ENCODE measurements around the gene CNTN1. TPM values are rescaled to one million over a fixed set of nuclear protein-coding genes. Genes with fewer than 3 reads are reported as not detected.

Gene CNTN1
- total and polyA plus RNA-seq, 2 of the 4 experiments (the other 2 are of a cell fraction) = 0.10 to 0.18 TPM

GRCh38 chr12:41096797-41097196 lies 404.6 kb downstream of the CNTN1 start:
- BruUV-seq (replicated peaks) = no TSS peak
- no peak overlapping the region for H2AFZ ChIP-seq (replicated peaks; ENCODE audit: low read length, poor library complexity)
- no peaks in the 10 kb centered on the region for H3K36me3 ChIP-seq (ENCODE audit: control insufficient read depth, insufficient read depth, low read length)
- H2AK9ac ChIP-seq (replicated peaks; ENCODE audit: low read depth, low read length, poor library complexity) = no peak overlapping the region
- ATAC-seq (ENCODE audit: low read depth) = no peak
- H3K9ac ChIP-seq (ENCODE audit: low read depth, low read length) = no peak overlapping the region
- no peaks in the 10 kb centered on the region for H3K4me1 ChIP-seq (ENCODE audit: control insufficient read depth, insufficient read depth, low read length)
- no CpG with 5 or more reads among the region's 1 CpG for WGBS, 2 experiments (ENCODE audit: extremely low coverage in 2 of 2, insufficient read length in 1 of 2)
- ChIA-PET POLR2A (ENCODE audit: unreplicated experiment) (no interaction called here), CTCF (no interaction called here)
- no peak overlapping the region for H3K4me3 ChIP-seq (ENCODE audit: insufficient read depth, low read depth, low read length)
- no peaks in the 10 kb centered on the region for H4K20me1 ChIP-seq (ENCODE audit: insufficient read depth, low read length)
- no peak overlapping the region for H2BK15ac ChIP-seq (ENCODE audit: low read depth, low read length)
- H3K14ac ChIP-seq (replicated peaks; ENCODE audit: low read depth, low read length) = no peak overlapping the region
- no peak overlapping the region for H4K91ac ChIP-seq (ENCODE audit: insufficient read depth, low read depth, low read length)
- no peak overlapping the region for H3K56ac ChIP-seq (ENCODE audit: extremely low read depth, insufficient read depth, low read length)
- H3K9me1 ChIP-seq (ENCODE audit: insufficient read depth, low read length) = no peaks in the 10 kb centered on the region
- TF ChIP-seq USF2 (IDR thresholded peaks at IDR 0.05; ENCODE audit: low read depth, low read length) (no peak), SMC3 (IDR thresholded peaks at IDR 0.05; ENCODE audit: low read depth, low read length) (no peak), NFE2L2 (IDR thresholded peaks at IDR 0.05; ENCODE audit: low read depth, low read length) (no peak), CEBPB (IDR thresholded peaks at IDR 0.05; ENCODE audit: low read depth, low read length) (no peak)
- in situ Hi-C loops (cut with MboI; ENCODE audit: low sequenced_read_pairs) (no loop called here), intact Hi-C loops (cut with micrococcal nuclease) (no loop called here), dilution Hi-C loops (cut with HindIII; ENCODE audit: low sequenced_read_pairs, unreplicated experiment) (no loop called here)
- no peak overlapping the region for H3K27ac ChIP-seq (ENCODE audit: insufficient read depth, low read length)
- no peaks in the 10 kb centered on the region for H3K79me1 ChIP-seq (ENCODE audit: low read depth in 1 of 2, low read length in 2 of 2)
- no peak overlapping the region for H3K4me2 ChIP-seq (ENCODE audit: low read depth, low read length)
- H3K9me3 ChIP-seq (ENCODE audit: control insufficient read depth, insufficient read depth, low read length) = no peaks in the 10 kb centered on the region
- no peak overlapping the region for H3K18ac ChIP-seq (ENCODE audit: low read depth, low read length)
- H2AK5ac ChIP-seq (ENCODE audit: low read depth, low read length) = no peak overlapping the region
- H4K8ac ChIP-seq (ENCODE audit: low read depth in 2 of 2, low read length in 2 of 2) = no peak overlapping the region
- DNase-seq = no peak
- H3K23ac ChIP-seq (ENCODE audit: low read depth, low read length) = no peak overlapping the region
- no peak overlapping the region for H3K4ac ChIP-seq (ENCODE audit: low read depth, low read length)
- H2BK20ac ChIP-seq (ENCODE audit: low read depth, low read length) = no peak overlapping the region
- no peak overlapping the region for H4K5ac ChIP-seq (ENCODE audit: low read depth, low read length)
- no peak overlapping the region for H2BK5ac ChIP-seq (ENCODE audit: low read depth, low read length, poor library complexity, severe bottlenecking)
- H2BK120ac ChIP-seq (ENCODE audit: low read depth, low read length) = no peak overlapping the region
- H3K27me3 ChIP-seq (ENCODE audit: control insufficient read depth, insufficient read depth, low read length) = no peaks in the 10 kb centered on the region; the same call in none of the 2 replicates

Measured in IMR-90 (cell line).